GM21390 (cell line): ENCODE results near the gene EEF1A2.

ENCODE experiments used
- ATAC-seq: cut with Tn5 transposase; IDR thresholded peaks from one replicate; pipeline ENCODE4 v1.9.1; 2021; ENCODE audit not compliant: unreplicated experiment

The EEF1A2 gene

GRCh38 chr20:63455568-63455859 is 43.4 kb downstream of the EEF1A2 start:
- no peak for ATAC-seq

DNA sequence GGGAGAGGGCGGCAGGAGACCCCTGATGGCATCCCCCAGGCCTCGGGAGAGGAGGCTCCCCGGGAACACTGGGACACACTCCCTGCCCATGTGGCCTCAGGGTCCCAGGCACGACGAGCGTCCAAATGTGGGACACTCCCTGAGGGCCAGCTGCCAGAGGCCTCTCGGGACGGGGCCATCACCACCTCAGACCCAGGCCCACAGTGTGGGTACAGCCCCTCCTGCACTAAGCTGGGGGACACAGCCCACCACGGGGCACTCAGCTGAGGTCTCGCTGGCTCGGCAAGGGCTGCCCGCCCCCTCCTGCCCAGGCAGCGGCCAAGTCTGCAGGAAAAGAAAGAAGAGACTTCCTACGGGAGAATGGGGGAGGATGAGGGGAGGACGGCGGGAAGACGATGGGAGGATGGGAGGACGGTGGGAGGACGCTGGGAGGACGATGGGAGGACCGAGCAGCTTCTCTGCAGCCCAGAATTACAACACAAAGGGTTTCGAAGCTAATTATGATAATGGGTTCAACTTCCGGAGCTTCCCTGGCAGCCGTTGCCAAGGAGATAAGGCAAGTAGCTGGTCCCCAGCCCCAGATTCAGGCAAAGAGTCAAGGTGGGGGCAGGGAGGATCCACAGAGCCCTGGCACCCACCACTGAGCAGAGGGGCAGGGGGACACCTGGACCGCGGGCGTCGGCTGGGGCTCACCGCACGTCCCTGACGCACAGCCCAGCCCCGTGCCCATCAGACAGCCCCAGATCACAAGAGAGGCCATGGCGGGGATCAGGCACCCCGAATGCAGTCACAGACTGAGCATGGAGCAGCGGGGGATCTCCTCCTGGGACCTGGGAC is 43.9 kb downstream of the EEF1A2 start:
- no peak for ATAC-seq

DNA sequence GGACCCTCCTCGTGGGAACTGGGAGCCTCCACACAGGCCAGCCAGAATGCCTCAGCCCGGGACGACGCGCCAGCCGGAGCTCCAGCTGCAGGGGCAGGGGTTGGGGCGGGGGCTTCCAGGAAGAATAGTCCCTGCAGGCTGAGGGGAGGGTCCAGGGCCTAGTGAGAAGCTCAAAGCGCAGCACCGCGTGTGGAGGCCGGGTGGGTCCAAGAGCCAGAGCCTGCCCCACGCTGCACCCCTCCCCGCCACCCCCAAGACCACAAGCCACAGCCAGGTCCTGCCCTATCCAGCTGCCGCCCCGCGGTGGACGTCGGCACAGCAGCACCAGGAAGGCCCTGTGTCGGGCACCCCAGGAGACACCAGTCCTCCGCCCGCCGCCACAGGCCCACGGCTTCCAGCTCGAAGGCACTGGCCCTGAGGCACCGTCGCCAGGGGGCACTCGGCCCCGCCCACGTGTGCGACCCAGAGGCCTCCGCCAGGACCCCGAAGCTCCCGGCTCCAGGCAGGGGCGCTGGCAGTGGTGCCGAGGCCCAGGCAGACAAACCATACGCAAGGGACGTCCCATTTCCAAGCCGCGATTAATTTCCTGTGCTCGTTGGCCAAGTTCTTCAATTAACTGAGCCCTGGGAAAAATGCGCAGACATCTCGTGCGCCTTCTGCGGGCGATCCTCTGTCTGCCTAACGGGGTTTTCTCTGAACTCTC is 45.9 kb downstream of the EEF1A2 start:
- ATAC-seq, result no peak

GRCh38 chr20:63452341-63452740 is 46.5 kb downstream of the EEF1A2 start:
- ATAC-seq, result no peak

DNA sequence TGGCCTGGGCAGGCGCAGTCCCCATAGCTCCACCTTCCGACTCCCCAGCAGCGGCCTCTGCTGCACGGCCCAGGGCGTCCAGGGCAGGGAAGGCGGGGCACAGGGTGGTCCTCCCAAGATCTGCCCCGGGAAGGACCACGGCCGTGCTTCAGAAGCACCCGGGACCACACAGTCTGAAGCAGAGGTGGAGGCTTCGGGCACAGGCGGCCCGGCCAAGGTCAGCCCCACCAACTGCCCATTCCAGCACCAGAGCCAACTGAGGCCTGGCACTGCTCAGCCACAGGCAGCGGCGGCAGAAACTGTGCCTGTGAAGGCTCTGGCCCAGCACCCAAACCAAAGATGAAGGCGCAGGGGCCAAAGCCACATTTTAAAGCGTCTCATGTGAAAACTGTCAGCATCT is 47.1 kb downstream of the EEF1A2 start:
- no peak for ATAC-seq

DNA sequence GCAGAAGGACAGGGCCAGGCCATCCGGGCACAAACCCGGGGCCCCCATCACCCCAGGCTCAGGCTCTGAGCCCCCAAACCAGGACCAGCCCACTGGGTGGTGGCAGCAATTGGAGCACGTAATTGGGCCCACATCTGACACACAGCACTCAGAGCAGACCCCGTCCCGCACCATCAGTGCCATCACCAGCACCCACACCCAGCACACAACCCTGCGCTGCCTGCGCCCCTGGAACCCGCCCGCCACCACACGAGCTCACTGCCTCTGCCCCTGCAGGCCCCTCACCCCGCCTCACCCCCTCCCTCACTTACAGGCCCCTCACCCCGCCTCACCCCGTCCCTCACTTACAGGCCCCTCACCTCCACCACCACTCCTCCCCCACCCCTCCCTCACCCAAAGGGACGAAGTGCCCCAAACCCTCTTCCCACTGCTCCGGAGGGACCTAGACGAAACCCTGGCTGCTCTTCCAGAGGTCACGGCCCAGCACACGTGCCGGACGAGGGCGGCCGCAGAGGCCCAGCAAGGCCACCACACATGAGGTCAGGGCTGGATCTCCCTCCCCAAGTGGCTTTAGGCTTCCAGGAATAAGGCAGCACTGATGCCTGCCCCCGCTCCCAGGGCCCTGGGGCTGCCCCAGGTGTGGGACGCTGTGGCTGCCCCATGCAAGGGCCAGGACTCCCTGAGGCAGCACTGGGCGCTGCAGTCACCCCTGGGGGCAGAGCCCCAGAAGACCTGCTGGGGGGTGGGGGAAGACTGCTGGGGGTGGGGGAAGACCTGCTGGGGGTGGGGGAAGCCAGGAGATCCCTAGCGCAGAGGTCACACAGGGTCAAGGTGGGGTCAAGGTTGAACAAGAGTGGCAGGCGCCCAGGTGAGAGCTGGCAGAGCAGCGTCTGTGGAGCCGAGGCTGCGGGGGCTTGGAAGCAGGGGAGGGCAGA is 48.8 kb downstream of the EEF1A2 start:
- ATAC-seq, result no peak

DNA sequence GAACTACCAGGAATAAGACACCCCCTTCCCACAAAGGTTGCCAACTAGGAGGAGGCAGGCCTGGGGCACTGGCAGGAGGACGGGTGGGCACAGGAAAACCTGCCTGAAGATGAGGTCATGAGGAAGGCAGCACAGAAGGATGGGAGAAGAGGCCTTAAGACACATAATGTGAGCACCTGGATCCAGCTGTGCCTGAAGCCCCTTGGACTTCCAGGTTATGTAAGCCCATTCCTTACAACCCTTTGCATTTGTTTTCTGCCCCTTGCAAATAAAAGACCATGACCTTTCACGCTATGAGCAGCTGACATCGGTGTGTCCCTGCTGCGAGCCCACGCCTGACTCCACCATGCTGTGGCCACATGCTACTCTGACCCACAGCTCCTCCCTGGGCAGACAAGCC is 49.9 kb downstream of the EEF1A2 start:
- ATAC-seq, result no peak

- ATAC-seq, result no peak
Observed at GRCh38 chr20:63448031-63448430, 50.9 kb downstream of the EEF1A2 start.

- no peak for ATAC-seq
Observed at GRCh38 chr20:63447320-63447719, 51.6 kb downstream of the EEF1A2 start.

DNA sequence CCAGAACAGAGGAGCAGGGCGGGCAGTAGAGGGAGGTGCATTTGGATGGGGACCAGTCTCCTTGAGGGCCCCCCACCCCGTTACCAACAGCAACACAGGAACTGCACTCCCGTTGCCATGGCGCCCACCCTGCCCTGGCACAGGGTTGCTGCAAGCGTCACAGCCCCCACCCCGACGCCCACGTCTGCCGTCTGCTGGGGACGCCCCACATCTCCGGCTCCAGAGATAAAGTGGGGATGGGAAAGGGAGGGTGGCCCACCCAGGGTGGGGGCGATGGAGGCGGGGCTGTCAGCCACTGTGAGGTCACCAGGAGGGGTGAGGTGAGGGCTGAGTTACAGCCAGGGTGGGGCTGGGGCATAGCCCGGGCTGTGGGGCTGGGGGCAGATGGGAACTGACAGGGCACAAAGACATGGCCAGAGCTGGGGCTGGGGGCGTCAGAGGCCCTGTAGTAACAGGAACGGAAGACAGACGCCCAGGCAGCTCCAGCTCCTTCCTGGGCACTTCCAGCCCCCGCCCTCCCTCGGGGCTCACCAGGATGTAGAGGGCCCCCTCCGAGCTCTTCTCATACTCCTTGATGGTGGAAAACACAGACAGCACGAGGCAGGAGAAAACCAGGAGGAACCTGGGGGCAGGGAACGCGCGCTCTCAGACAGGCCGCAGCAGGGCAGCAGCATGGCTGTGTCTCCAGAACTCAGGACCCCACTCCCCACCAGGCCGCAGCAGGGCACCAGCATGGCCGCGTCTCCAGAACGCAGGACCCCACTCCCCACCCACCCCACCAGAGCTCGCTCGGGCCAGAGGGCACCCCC is 52.5 kb downstream of the EEF1A2 start:
- no peak for ATAC-seq

GRCh38 chr20:63445075-63445734 is 53.7 kb downstream of the EEF1A2 start:
- no peak for ATAC-seq

- ATAC-seq, result no peak
Observed at GRCh38 chr20:63444548-63444947, 54.3 kb downstream of the EEF1A2 start.

DNA sequence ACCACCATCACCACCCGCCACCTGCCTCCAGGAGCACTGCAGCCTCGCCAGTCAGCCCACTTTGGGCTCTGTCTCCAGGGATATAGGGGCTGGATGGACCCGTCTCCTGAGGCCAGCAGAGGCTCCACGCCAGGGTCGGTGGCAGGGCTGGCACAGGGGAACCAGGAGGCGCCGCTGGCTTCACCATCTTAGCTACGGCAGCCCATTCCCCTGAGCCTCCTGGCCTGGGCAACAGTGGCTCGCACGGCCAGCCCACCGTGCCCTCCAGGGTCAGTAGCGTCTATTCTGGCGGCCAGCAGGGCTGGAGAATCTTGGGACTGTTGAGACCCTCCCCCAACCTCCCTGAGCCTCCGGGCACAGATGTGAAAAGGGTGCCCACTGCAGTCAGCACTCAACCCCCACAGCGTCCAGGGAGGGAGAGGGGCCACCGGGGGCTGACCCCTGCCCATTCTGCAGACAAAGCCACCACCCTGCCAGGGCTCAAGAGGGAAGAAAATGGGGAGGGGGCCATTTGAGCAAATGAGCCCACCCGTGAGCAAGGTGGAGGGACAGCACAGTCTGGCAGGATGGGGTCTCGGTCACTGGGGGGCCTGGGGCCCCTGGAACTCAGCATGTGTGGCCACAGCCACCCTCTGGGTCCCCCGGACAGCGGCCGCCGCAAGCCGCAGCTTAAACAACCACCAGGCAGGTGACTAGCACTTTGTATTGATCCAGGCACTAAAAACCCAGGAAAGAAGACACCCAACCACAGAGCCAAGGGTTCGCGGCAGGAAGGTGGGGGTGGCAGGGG is 55.1 kb downstream of the EEF1A2 start:
- no peak for ATAC-seq

DNA sequence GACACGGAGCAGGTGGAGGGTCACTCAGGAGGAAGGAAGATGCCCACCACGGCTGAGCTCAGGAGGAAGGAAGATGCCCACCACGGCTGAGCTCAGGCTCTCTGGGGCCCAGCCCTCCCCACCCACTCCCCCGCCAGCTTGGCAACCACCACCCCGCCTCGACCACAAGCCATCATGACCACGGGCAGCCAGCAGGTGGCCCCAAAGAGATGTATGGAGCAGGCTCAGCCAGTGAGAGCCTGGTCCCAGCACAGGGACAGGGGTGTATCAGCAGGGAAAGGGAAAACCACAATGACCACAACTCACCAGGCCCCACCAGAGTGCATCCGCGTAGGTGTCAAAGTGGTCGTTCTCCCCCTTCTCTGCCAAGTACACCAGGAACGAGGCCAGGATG is 56.8 kb downstream of the EEF1A2 start:
- no peak for ATAC-seq

DNA sequence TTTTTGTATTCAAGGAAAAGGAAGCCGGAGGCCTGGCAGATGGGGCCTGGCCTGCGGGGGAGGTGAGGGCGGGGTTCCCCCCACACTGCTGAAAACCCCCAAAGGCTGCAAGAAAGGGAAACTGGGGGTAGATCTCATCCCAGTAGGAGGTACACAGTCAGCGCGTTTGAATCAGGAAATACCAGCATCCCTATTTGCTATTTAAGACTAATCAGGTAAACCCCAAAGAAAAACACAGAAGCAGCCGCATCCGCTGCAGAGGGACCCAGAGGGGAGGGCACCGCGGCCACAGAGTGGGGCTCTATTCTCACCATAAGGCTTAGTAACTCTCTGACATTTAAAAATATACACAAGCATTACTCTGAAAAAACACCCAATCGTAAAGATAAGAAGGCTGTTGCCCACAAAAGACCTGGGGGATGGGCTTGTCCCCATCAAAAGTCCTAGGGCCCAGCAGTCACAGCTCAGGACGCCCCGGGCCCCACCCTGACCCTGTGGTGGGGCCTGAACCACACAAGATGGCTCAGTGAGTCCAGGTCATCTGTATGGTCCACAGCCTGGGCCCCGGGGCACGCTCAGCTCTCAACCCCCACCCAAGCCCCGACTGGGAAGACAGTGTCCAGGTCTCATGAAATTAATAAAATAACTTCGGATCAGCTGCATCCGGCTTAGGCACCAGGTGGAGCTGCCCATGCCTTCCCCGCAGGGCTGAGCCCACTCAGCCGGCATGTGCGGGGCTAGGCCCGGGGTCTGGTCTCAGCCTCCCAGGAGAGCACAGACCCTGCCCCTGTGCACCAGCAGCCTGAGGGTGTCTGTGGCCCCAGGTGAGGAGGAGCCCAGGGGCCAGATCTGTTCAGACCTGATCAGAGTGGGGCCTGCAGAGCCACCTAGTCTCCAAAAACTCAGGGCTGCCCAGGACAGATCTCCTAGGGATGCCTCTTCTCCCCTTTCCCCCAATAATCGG is 57.5 kb downstream of the EEF1A2 start:
- ATAC-seq, result no peak

DNA sequence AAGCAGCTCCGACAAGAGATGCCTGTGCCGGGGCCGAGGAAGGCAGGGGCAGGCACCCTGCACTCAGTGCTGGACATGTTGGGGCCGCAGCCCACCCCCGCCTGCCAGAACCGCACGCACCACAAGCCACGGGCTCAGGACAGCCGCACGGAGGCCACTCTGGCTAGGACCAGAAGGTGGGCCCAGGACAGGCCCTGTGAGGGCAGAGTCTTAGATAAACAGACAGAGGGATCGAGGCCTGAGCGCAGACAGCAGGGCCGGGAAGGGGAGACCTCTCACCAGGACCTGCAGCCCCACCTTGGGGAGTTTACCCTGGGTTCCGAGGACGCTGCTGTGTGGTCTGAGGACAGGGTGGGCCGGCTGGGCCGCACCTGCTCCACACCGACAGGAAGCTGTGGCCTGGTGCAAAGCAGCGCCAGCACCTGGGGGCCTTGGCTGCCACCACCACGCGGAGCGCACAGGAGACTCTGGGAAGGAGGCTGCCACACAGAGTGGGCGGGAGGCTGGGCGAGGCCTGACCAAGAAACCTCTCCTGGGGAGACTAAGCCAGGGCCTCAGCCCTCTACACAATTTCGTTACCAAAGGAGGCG is 58.4 kb downstream of the EEF1A2 start:
- ATAC-seq, result no peak

GRCh38 chr20:63439866-63440265 is 59.0 kb downstream of the EEF1A2 start:
- ATAC-seq, result no peak

- no peak for ATAC-seq
Observed at GRCh38 chr20:63438121-63438520, 60.8 kb downstream of the EEF1A2 start.
